ENCODE measurements around the gene ANKS1B.
"Not testable (repeated sequence)": the region's sequence is repeated elsewhere in the genome, so short reads cannot be mapped to it uniquely, and the experiment has no call there.

ANKS1B gene

GRCh38 chr12:99984271-99985128 lies at the start of gene ANKS1B:
TSS of gene ANKS1B (minus strand) at chr12:99984936. CDS start at chr12:99984237, 699 bp downstream.
- DNase-seq: no peak

DNA sequence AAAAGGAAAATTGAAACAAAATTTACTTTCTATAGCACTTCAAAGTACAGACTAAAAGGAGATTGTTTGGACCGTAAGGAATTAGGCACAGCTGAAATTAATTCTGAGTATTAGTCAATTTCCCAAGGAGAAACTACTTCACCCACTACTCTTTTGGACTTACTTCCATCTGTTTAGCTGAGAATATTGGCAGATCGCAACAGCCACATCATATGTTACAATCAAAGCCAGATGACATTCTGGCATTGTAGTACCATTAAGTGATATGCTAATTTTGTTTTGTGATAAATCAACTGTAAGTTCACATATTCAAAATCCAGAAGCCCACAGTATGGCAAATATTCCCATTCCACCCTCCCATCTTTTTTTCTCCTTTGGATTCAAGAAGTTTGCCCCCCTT lies 47.1 kb upstream of the ANKS1B start:
- no peak for DNase-seq

GRCh38 chr12:100027671-100028070 lies 42.9 kb upstream of the ANKS1B start:
- no peak for DNase-seq

GRCh38 chr12:100026241-100026640 lies 41.5 kb upstream of the ANKS1B start:
- no peak for DNase-seq

- no peak for DNase-seq
These were observed 40.3 kb upstream of the ANKS1B start for GRCh38 chr12:100024974-100025555.

- DNase-seq: no peak
These were observed 35.6 kb upstream of the ANKS1B start for GRCh38 chr12:100020370-100020769.

DNA sequence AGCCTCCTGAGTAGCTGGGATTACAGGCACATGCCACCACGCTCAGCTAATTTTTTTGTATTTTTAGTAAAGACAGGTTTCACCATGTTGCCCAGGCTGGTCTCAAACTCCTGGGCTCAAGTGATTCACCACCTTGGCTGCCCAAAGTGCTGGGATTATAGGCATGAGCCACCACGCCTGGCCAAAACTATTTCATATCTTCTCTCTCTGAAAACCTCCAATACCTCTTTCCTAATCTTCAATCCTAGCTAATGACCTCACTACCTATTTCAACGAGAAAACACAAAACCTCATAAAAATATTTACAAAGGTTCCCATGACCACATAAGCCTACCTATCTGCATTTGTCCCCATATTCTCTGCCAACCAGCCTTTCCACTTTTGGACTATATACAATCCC lies 32.3 kb upstream of the ANKS1B start:
- DNase-seq: no peak

GRCh38 chr12:100016304-100016703 lies 31.6 kb upstream of the ANKS1B start:
- DNase-seq: not testable (repeated sequence)

DNA sequence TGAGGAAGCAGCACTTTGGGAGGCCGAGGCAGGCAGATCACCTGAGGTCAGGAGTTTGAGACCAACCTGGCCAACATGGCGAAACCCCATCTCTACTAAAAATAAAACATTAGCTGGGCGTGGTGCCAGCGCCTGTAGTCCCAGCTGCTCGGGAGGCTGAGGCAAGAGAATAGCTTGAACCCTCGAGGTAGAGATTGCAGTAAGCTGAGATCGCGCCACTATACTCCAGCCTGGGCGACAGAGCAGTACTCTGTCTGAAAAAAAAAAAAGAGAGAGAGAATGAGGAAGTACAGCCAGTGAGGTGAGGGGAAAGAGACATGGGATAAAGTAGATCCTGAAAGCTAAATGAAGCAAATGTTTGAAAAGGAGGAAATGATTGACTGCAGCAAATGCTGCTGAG lies 21.1 kb upstream of the ANKS1B start:
- DNase-seq: not testable (repeated sequence)

GRCh38 chr12:99997806-99998205 lies 13.1 kb upstream of the ANKS1B start:
- DNase-seq: no peak

GRCh38 chr12:99996095-99996494 lies 11.4 kb upstream of the ANKS1B start:
- no peak for DNase-seq

- no peak for DNase-seq
These were observed 895 bp upstream of the ANKS1B start for GRCh38 chr12:99985631-99986030.

- no peak for DNase-seq
These were observed 414 bp upstream of the ANKS1B start for GRCh38 chr12:99985129-99985570.

- DNase-seq: peak in 1 of 2 experiments; percentile 39
These were observed 1.1 kb downstream of the ANKS1B start for GRCh38 chr12:99983456-99984258.

DNA sequence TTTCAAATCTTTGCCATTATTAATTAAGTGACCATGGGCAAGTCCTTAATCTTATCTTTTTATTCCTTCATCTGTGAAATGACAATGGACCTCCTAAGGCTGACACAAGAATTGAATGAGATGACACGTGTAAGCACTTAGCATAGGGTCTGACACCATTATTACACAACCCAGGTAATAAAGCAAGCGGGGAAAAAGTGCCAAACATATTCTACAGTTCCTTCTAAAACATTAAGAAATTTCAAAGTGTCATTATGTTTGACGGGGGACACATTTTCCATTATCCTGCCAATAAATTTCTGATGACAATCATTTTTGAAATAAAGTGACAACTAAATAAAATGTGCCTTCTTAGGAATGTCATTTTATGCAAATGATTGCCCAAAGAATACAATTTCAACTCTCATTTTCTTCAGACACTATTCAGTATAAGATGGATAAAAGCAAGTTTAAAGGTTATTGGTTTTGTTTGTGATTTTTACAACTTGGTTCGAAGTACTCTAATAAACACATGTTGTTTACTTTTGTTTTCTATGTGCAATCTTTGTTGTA lies 3.0 kb downstream of the ANKS1B start:
- no peak for DNase-seq

GRCh38 chr12:99979471-99979870 lies 5.3 kb downstream of the ANKS1B start:
- DNase-seq: no peak

GRCh38 chr12:99978152-99978551 lies 6.6 kb downstream of the ANKS1B start:
- peak in 1 of 2 experiments; percentile 28 for DNase-seq

DNA sequence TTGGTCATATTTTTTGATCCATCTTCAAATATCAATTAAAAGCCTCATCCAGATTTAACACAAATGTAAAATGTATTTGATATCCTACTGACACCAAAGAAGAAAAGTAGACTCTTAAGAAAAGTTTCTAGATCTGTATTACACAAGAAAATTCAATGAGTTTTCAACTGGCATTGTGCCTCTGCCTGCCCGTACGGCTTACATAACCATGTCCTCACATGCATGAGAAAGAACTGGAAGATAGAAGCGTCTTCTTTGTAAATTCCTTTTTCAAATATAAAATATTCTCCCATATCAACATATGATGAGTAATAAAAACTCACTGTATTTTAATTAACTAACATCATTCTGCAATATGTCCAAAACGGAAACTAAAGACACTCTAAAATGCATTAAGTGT lies 7.2 kb downstream of the ANKS1B start:
- no peak for DNase-seq

DNA sequence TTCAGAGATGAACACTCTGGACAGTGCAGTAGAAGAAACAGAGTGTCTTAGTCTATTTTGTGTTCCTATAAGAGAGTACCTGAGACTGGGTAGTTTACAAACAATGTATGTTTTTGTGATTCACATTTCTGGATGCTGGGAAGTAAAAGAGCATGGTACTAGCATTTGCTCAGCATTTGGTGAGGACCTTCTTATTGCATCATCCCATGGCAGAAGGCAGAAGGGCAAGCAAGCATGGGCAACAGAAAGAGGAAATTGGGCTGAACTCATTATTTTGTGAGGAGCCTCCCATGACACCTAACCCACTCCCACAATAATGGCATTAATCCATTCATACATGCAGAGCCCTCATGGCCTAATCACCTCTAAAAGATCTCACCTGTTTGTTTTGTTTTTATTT lies 8.0 kb downstream of the ANKS1B start:
- DNase-seq: no peak

- no peak for DNase-seq
These were observed 9.4 kb downstream of the ANKS1B start for GRCh38 chr12:99975321-99975720.

GRCh38 chr12:99974146-99974545 lies 10.6 kb downstream of the ANKS1B start:
- DNase-seq: no peak

DNA sequence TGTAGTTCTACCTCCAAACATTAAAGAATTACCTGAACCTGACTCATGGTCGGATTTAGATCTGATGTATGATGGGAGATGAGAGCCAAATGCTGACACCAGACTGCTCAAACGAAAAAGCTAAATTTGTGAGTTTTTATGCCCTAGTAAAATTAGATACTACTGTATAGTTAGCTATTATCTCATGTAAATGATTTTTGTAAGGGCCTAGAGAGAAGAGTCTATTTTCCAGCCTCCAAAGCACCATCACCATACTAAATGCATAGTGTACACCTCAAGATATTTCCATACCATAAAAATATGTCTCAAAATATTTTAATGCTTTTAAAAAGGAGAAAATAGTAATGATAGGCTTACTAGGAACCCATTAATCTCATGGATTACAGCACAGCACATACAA lies 18.3 kb downstream of the ANKS1B start:
- DNase-seq: no peak

DNA sequence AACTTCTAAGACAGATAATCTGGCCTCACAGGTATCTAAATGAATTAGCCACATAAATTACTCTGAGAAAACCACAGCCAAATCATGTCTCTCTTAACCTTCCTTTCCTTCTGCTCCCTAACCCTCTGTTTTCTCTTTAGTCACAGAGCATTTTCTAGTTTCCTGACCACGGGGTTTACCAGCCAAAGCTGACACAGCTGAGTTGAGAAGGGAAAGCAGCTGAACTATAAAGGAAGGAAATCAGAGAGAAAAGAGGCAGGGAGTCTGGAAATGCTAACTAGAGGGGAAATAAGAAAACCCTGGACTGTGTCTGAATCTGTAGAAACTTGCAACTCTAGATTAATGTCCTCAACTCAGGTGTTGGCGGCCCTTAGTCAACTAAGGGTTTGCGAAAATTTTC lies 24.4 kb downstream of the ANKS1B start:
- peak in 1 of 2 experiments; percentile 87 for DNase-seq

Measured in cerebellar nuclear complex (tissue), 1 donor.